HL-60 (cell line): Measurements from ENCODE around the gene ICA1L.

Experiments
- CTCF ChIP-seq: IDR thresholded peaks from one replicate; pipeline ENCODE4 v1.5.1; 2011; ENCODE audit warnings: low read length, control low read depth, inconsistent platforms; ENCODE audit not compliant: insufficient read depth
- GABPA ChIP-seq: IDR thresholded peaks from 2 replicates; pipeline ENCODE4 v1.6.1; 2012; ENCODE audit warnings: low read depth
- POLR2AphosphoS5 ChIP-seq: IDR thresholded peaks from 2 replicates; pipeline ENCODE4 v1.6.1; 2012; ENCODE audit warnings: low read depth
- REST ChIP-seq: IDR thresholded peaks from 2 replicates; pipeline ENCODE4 v1.6.1; 2012; ENCODE audit warnings: low read depth; ENCODE audit not compliant: insufficient replicate concordance
- SPI1 ChIP-seq: IDR thresholded peaks from 2 replicates; pipeline ENCODE4 v1.6.1; 2012; ENCODE audit warnings: low read depth, mild to moderate bottlenecking, borderline replicate concordance

GRCh38 chr2:202764991-202765390 is 106.6 kb downstream of the ICA1L start:
- no peak for TF ChIP-seq CTCF
- no peak for TF ChIP-seq GABPA
- no peak for TF ChIP-seq REST
- no peak for TF ChIP-seq POLR2AphosphoS5
- TF ChIP-seq SPI1, result no peak
